B cell (primary cell): ENCODE results near the gene ZNF277. TPM values are rescaled to one million over a fixed set of nuclear protein-coding genes. Genes with fewer than 3 reads are reported as not detected.

Source experiments
- ATAC-seq: fragments of 200-7000 bp; cut with Tn5 transposase; one replicate; pipeline ENCODE4 v1.10.0; 2021; ENCODE audit warnings: low read depth, mild to moderate bottlenecking, moderate number of reproducible peaks, moderate library complexity
- CTCF ChIA-PET: fragments of 350-600 bp; sonication (Branson Sonifier 250); formaldehyde crosslinking; loops from one replicate; lab custom pipeline; 2021; ENCODE audit warnings: antibody characterized with exemption, inconsistent platforms; lab: Charles Lee
- POLR2A ChIA-PET: fragments of 350-600 bp; sonication (Branson Sonifier 250); formaldehyde crosslinking; loops from one replicate; lab custom pipeline; 2021; ENCODE audit warnings: antibody characterized with exemption; lab: Charles Lee
- DNase-seq: peaks from one replicate; pipeline ENCODE4 v3.0.0; 2013
- H2AFZ ChIP-seq: 2 replicates; pipeline ENCODE4 v1.6.1; 2012; ENCODE audit warnings: mild to moderate bottlenecking, low read depth, low read length; ENCODE audit not compliant: insufficient read depth, poor library complexity, severe bottlenecking
- H3K27ac ChIP-seq, 2 donors: 1 replicate in 1 of 2; 2 replicates in 1 of 2; pipeline ENCODE4 v1.5.1; 2012 to 2013; ENCODE audit warnings: low read length in 2 of 2, mild to moderate bottlenecking in 2 of 2, moderate library complexity in 1 of 2
- H3K27me3 ChIP-seq, 4 experiments: fragments of 200-600 bp in 1 of 4; sonication (generic) in 1 of 4; replicated peaks in 1 of 4; 1 replicate in 2 of 4; 2 replicates in 2 of 4; pipeline versions ENCODE4 v1.6.1 to v1.7.0; 2013 to 2016; ENCODE audit warnings: low read length in 3 of 4, mild to moderate bottlenecking in 2 of 4, mixed read lengths in 1 of 4, moderate library complexity in 1 of 4; ENCODE audit not compliant: insufficient read depth in 4 of 4, control insufficient read depth in 3 of 4; ENCODE audit errors: control extremely low read depth in 1 of 4
- H3K36me3 ChIP-seq, 2 experiments: replicated peaks in 1 of 2; 1 replicate in 1 of 2; 2 replicates in 1 of 2; pipeline versions ENCODE4 v1.6.1 to v1.7.1; 2013; ENCODE audit warnings: low read length in 1 of 2; ENCODE audit not compliant: insufficient read depth in 2 of 2, control insufficient read depth in 1 of 2; ENCODE audit errors: control extremely low read depth in 1 of 2, extremely low read depth in 1 of 2
- H3K4me1 ChIP-seq, 2 donors: fragments of 200-600 bp in 1 of 2; sonication (generic) in 1 of 2; 1 replicate in 1 of 2; 2 replicates in 1 of 2; pipeline versions ENCODE4 v1.5.1 to v1.6.1; 2013 to 2017; ENCODE audit warnings: low read length in 2 of 2; ENCODE audit not compliant: control insufficient read depth in 2 of 2, insufficient read depth in 2 of 2
- H3K4me2 ChIP-seq: replicated peaks from 2 replicates; pipeline ENCODE3; 2012; ENCODE audit warnings: mild to moderate bottlenecking, low read depth, low read length; ENCODE audit not compliant: poor library complexity, severe bottlenecking
- H3K4me3 ChIP-seq, 5 experiments: fragments of 200-600 bp in 1 of 5; sonication (generic) in 1 of 5; 1 replicate in 3 of 5; 2 replicates in 2 of 5; pipeline versions ENCODE4 v1.5.1 to v1.7.0; 2011 to 2016; ENCODE audit warnings: low read length in 4 of 5, mild to moderate bottlenecking in 4 of 5, low read depth in 2 of 5, control low read depth in 1 of 5, moderate library complexity in 1 of 5; ENCODE audit not compliant: insufficient read depth in 1 of 5; ENCODE audit errors: control extremely low read depth in 1 of 5, extremely low read depth in 1 of 5
- H3K79me2 ChIP-seq: fragments of 200-600 bp; sonication (generic); one replicate; pipeline ENCODE4 v1.6.0; 2016; ENCODE audit warnings: low read length; ENCODE audit not compliant: control insufficient read depth, insufficient read depth
- H3K9ac ChIP-seq: fragments of 200-600 bp; sonication (generic); 2 replicates; pipeline ENCODE4 v1.6.1; 2017; ENCODE audit warnings: mild to moderate bottlenecking, low read length, moderate library complexity
- H3K9me3 ChIP-seq, 3 donors: one replicate each; pipeline versions ENCODE4 v1.6.1 to v1.7.1; 2013; ENCODE audit warnings: low read length in 2 of 3; ENCODE audit not compliant: control insufficient read depth in 2 of 3, insufficient read depth in 1 of 3; ENCODE audit errors: control extremely low read depth in 1 of 3
- H4K20me1 ChIP-seq: 2 replicates; pipeline ENCODE4 v1.6.0; 2012; ENCODE audit warnings: mild to moderate bottlenecking, low read length; ENCODE audit not compliant: insufficient read depth, control insufficient read depth, poor library complexity, severe bottlenecking
- H3K27ac Mint-ChIP-seq: one replicate; pipeline ENCODE4 v1.8.0; 2021; ENCODE audit warnings: mixed read lengths
- H3K27me3 Mint-ChIP-seq: one replicate; pipeline ENCODE4 v1.8.0; 2021; ENCODE audit warnings: mixed read lengths
- H3K4me1 Mint-ChIP-seq: one replicate; pipeline ENCODE4 v1.8.0; 2021; ENCODE audit warnings: mixed read lengths
- H3K4me3 Mint-ChIP-seq: one replicate; pipeline ENCODE4 v1.8.0; 2021; ENCODE audit warnings: mixed read lengths
- H3K9me3 Mint-ChIP-seq: one replicate; pipeline ENCODE4 v1.8.0; 2022; ENCODE audit warnings: mixed read lengths; ENCODE audit not compliant: insufficient read depth
- CTCF ChIP-seq: fragments of 200-600 bp; IDR thresholded peaks from one replicate; pipeline ENCODE4 v1.8.0; 2022; ENCODE audit warnings: antibody characterized with exemption, mild to moderate bottlenecking
- EZH2 ChIP-seq: IDR thresholded peaks from 2 replicates; pipeline ENCODE4 v1.6.1; 2012; ENCODE audit warnings: borderline replicate concordance, low read depth, mild to moderate bottlenecking, moderate library complexity, low read length; ENCODE audit not compliant: insufficient read depth, poor library complexity, severe bottlenecking
- WGBS: methylation state at CpG from one replicate; pipeline ENCODE4 v1.1.5; 2013; ENCODE audit warnings: missing lambda C conversion rate; ENCODE audit not compliant: insufficient coverage; 5-methylcytosine and 5-hydroxymethylcytosine counted together
- intact Hi-C: fragments of 100-400 bp; cut with micrococcal nuclease; formaldehyde crosslinking; loops from one replicate; pipeline ENCODE4 v1.10.0; 2022
- polyA plus RNA-seq: library from polyadenylated mRNA; depleted of rRNA; stranded (reverse); fragments of >200 nt; gene quantifications from 2 replicates; pipeline ENCODE4 v1.2.3, GENCODE V29; 2012
- total RNA-seq, 2 donors: library from RNA; stranded (reverse); fragments of 120-200 nt in 1 of 2; gene quantifications; 1 replicate in 1 of 2; 2 replicates in 1 of 2; pipeline versions ENCODE4 v1.2.3 to v1.2.4, GENCODE V29; 2013 to 2022

Gene ZNF277
- total and polyA plus RNA-seq, 2 donors (not counting 1 experiment from before 2014, with no cell fraction given) = 9.5 to 18.6 TPM

DNA sequence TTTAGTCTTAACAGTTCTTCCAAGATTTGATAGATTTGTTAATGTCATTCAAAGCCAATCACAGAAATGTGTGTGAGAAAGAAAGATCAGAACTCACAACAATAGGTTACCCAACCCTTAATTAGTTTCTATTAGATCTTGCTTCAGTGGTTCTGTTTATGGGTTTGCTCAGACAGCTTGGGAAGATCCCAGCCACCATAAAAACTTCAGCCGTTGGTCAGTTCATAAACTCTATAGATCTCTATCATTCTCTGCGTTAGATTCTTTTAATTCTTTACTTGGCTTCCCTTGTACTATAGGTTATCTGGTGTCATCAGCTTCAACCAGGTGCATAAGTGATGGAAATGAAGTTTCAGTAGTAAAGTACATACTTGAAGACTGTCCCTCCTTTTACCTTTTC is 54.4 kb downstream of the ZNF277 start:
- Histone ChIP-seq H3K36me3 (no peaks in the 10 kb centered on the region), H3K27me3 (no peaks in the 10 kb centered on the region), H4K20me1 (peaks cover 11% of the 10 kb centered on the region), H3K4me1 (peaks cover 0 to under 1% of the 10 kb centered on the region in 2 donors), H3K9ac (no peak overlapping the region), H2AFZ (no peak overlapping the region), H3K9me3 (no peaks in the 10 kb centered on the region), H3K4me3 (no peak overlapping the region), H3K4me2 (no peak overlapping the region), H3K27ac (no peak overlapping the region), H3K79me2 (peaks cover 23% of the 10 kb centered on the region)
- DNase-seq (no peak), ATAC-seq (no peak)
- ChIA-PET CTCF (no interaction called here), POLR2A (no interaction called here)
- H3K9me3 Mint-ChIP-seq = no peaks in the 10 kb centered on the region
- H3K4me3 Mint-ChIP-seq = no peak overlapping the region
- no peak overlapping the region for H3K27ac Mint-ChIP-seq
- intact Hi-C loops = no loop called here
- peaks cover 29% of the 10 kb centered on the region for H3K4me1 Mint-ChIP-seq
- H3K27me3 Mint-ChIP-seq = no peaks in the 10 kb centered on the region
- WGBS = no CpG with 5 or more reads among the region's 2 CpGs
- TF ChIP-seq EZH2 (no peak), CTCF (no peak)

DNA sequence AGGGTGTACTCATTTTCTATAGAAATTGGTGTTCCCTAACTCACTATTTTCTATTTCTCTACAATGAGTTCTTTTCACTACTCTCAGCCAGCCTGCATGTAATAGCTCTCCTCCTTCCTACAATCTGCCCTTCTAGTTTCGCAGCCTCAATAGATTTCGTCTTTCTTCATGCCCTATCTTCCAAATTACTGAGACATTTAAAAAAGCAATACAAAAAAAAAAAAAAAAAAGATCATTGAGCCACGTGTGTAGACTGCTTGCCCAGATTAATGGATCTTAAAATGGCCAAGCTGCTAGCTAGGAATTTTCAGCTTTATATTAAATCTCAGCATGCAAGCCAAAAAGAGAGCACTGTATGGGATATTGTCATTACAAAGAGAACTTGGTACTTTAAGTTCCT is 55.5 kb downstream of the ZNF277 start:
- Mint-ChIP-seq H3K27ac (no peak overlapping the region), H3K4me1 (peaks cover 24% of the 10 kb centered on the region), H3K9me3 (no peaks in the 10 kb centered on the region), H3K27me3 (no peaks in the 10 kb centered on the region), H3K4me3 (no peak overlapping the region)
- peaks cover 0 to 5% of the 10 kb centered on the region in 2 donors for H3K4me1 ChIP-seq
- no peak for DNase-seq
- no peaks in the 10 kb centered on the region for H3K27me3 ChIP-seq
- H3K79me2 ChIP-seq = peaks cover 14% of the 10 kb centered on the region
- no peak overlapping the region for H3K27ac ChIP-seq
- H2AFZ ChIP-seq = no peak overlapping the region
- H3K4me3 ChIP-seq = no peak overlapping the region
- H3K9me3 ChIP-seq = no peaks in the 10 kb centered on the region
- POLR2A ChIA-PET = no interaction called here
- peaks cover 5% of the 10 kb centered on the region for H4K20me1 ChIP-seq
- intact Hi-C loops = no loop called here
- WGBS = 100% methylated on average over 2 of the region's 3 CpGs
- H3K9ac ChIP-seq = no peak overlapping the region
- no peak overlapping the region for H3K4me2 ChIP-seq
- CTCF ChIA-PET = interaction anchor here (0.6 to 1.0 kb wide), 2 partner anchors 13 to 100 kb away, joined by 3 to 5 read pairs; no protein-coding TSS in a partner anchor
- no peak for ATAC-seq
- TF ChIP-seq CTCF (no peak), EZH2 (no peak)
- H3K36me3 ChIP-seq = no peaks in the 10 kb centered on the region
